GM19099 (cell line): ENCODE data around the gene ZGPAT.
A peak's percentile ranks its signal among the peaks of the same experiment; 100 is the strongest.

Experiments used
- POLR2A ChIP-seq: IDR thresholded peaks from 3 replicates; pipeline ENCODE4 v1.6.1; 2011; ENCODE audit warnings: low read depth; ENCODE audit not compliant: insufficient read length; ENCODE audit errors: extremely low read depth

ZGPAT gene

DNA sequence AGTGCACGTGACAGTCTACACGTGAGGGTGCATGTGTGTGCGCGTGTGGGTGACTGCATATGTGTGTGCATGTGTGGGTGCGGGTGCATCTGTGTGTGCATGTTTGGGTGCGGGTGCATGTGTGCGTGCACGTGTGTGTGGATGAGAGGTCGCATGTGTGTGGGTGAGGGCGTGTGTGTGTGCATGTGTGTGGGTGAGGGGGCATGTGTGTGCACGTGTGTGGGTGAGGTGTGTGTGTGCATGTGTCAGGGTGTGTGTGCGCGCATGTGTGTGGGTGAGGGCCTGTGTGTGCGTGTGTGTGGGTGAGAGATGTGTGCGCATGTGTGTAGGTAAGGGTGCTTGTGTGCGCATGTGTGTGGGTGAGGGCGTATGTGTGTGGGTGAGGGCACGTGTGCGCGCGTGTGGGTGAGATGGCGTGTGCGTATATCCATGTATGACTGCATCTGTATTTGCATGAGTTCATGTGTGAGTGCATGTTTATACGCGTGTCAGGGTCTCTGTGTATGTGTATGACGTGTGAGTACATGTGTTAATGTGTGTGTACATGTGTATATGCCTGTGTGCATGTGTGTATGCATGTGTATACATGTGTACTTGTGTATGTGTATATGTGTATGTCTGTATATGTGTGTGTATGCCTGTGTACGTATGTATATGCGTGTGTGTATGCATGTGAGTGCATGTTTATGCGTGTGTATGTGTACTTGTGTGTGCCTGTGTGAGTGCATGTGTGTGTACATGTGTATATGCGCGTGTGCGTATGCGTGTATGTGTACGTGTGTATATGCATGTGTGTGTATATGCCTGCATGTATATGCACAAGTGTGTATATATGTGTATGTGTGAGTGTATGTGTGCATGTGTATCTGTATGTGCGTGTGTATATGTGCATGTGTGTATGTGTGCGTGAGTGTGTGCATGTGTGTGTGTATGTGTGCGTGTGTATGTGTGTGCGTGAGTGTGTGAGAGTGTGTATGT lies 24.6 kb downstream of the ZGPAT start:
- peak; percentile 10 for TF ChIP-seq POLR2A

DNA sequence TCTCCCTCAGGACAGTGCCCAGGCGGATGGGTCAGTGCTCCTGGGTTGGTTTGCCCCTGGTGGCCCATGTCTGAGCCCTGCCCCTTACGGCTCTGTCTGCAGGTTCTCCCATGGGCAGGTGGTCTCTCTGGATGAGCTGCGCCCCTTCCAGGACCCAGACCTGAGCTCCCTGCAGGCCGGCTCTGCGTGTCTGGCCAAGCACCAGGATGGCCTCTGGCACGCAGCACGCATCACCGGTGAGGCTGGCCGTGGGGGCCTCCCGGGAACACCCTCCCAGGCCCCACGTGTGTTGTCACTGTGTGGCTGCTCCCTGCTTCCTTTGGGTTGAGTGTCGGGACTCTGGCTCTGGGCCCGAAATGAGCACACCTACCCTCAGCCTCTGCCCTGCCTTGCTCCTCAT lies 25.3 kb downstream of the ZGPAT start:
- TF ChIP-seq POLR2A: no peak

DNA sequence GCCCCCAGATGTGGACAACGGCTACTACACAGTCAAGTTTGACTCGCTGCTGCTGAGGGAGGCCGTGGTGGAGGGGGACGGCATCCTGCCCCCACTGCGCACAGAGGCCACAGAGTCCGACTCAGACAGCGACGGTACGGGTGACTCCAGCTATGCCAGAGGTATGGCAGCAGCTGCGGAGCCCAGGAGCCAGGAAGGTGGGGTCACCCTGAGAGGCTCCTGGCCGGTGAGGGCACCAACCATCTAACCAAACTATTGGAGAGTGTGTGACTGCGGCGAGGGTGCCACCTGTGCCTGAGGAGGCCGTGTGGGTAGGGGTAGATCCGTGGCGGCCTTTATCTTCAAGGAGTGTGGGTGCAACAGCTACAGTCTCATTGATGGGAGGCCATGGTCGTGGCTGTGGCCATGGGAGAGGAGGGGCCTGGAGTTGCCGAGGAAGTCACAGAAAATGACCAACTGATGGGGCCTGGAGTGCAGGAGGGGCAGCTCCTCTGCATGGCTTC lies 25.8 kb downstream of the ZGPAT start:
- no peak for TF ChIP-seq POLR2A

DNA sequence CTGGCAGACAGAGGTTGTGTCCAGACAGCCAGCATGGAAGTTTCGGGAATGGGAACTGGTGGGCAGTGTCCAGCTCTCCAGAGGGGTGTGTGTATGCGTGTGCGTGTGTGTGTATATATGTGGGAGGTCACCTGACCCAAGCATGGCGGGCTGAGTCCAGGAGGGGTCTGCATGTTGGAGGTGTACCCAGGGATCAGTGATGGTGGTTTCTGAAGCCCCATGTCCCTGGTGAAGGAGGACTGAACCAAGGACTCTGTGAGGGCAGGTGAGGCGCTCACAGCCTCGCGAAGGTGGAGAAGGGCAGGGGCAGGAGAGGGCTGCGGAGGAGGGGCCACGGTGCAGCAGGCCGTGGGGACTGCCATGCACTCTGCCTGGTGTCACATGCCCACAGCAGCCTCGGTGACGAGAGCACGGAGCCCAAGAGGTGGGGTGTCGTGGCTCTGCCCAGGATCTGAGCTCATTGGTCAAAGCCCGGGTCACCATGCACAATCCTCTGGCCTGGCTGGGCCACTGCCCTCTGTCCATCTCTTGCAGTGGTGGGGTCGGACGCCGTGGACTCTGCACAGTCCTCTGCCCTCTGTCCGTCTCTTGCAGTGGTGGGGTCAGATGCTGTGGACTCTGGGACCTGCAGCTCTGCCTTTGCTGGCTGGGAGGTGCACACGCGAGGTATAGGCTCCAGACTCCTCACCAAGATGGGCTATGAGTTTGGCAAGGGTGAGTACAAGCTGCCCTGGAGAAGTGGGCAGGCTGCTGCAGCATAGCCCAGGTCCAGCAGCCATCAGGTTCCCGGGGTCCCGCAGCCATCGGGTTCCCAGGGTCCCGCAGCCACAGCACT lies 26.5 kb downstream of the ZGPAT start:
- TF ChIP-seq POLR2A: no peak

DNA sequence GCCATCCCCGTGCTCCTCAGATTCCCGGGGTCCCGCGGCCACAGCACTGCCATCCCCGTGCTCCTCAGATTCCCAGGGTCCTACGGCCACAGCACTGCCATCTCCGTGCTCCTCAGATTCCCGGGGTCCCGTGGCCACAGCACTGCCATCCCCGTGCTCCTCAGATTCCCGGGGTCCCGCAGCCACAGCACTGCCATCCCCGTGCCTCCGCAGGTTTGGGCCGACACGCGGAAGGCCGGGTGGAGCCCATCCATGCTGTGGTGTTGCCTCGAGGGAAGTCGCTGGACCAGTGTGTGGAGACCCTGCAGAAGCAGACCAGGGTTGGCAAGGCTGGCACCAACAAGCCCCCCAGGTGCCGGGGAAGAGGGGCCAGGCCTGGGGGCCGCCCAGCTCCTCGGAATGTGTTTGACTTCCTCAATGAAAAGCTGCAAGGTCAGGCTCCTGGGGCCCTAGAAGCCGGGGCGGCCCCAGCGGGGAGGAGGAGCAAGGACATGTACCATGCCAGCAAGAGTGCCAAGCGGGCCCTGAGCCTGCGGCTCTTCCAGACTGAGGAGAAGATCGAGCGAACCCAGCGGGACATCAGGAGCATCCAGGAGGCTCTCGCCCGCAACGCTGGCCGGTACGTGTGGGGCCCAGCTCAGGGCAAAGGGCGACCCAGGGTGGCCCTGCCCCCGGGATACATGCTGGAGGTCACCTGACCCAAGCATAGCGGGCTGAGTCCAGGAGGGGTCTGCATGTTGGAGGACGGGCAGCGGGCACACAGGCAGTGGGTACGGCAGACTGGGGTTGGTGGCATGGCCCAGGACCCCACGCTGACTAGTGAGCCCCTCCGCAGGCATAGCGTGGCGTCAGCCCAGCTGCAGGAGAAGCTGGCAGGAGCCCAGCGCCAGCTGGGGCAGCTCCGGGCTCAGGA lies 27.4 kb downstream of the ZGPAT start:
- TF ChIP-seq POLR2A: no peak

DNA sequence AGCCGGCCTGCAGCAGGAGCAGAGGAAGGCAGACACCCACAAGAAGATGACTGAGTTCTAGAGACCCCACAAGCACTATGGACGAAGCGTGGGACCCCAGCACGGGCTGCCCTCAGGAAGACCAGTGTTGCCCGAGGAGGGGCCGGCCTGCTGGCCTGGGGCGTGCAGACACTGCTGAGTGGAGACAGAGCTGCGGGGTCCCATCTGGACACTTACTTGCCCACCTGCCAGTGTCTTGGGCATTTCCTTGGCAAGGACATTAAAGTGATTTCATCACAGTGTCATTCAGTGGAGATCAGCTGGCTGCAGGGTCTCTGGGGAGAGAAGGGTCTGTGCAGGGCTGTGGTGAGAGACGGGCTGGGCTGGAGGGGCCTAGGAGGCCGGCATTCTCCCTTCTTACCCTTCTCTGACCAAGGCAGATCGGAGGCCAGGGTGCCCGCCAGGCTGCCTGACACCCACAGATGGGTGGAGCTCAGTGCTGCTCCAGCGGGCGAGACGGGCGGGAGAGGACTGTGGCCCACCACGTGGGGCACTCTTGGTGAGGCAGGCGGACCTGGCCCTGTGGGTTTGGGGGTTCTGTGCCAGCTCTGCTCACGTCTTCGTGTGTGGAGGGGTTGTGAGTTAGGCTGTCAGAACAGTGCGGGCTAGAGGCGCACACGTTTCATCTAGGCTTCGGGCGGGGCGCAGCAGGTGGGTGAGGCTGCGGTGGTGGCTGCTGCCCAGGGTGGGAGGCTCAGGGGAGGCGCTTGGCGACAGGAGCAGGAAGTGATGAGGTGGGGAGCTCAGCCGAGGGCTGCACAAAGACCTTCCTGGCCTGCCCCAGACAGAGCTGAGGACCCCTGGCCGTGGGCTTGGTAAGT lies 28.2 kb downstream of the ZGPAT start, which contains the start of gene LIME1:
TSS of gene LIME1 (plus strand) at position 806 of the 860 bp plus-strand sequence. CDS start 886 bp downstream, outside the sequence.
- TF ChIP-seq POLR2A: no peak

DNA sequence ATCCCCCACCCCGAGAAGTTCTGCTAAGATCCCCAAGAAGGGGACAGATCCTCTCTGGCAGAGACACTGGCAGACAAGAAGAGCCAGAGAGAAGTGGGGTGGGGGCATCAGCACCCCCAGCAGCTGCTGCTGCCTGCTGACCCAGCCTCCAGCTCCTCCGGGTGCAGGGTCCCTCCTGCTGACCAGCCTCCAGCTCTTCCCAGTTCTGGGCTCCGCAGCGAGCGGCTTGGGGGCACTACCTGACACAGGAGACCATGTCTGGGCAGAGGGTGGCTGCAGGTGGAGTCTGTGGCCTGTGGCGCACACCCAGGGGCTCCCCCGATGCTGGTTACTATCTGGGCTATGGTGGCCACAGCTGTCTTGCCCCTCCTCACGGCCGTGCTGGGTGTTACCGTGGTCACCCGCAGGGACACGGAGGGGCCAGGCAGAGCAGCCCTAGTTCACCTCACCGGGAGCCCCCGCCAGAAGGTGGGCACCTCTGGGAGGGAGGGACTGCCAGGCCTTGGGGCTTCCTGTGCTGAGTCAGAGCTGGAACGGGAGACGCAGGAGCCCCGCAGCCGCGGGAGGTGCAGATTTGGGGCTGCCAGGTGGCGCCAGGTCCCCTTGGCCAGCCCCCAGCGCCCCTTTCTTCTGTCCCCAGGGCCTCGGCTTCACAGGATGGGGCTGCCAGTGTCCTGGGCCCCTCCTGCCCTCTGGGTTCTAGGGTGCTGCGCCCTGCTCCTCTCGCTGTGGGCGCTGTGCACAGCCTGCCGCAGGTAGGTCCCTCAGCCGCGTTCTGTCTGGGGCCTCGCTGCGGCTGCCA lies 29.3 kb downstream of the ZGPAT start:
- TF ChIP-seq POLR2A: peak; percentile 45

DNA sequence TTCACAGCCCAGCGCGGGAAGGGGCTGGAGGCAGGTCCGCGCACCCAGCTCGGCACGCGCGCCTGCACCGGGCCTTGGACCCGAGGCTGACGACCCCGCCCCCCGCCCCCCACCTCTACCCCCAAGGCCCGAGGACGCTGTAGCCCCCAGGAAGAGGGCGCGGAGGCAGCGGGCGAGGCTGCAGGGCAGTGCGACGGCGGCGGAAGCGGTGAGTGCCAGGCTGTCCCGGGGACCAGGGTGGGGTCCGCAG lies 29.8 kb downstream of the ZGPAT start:
- TF ChIP-seq POLR2A: no peak

DNA sequence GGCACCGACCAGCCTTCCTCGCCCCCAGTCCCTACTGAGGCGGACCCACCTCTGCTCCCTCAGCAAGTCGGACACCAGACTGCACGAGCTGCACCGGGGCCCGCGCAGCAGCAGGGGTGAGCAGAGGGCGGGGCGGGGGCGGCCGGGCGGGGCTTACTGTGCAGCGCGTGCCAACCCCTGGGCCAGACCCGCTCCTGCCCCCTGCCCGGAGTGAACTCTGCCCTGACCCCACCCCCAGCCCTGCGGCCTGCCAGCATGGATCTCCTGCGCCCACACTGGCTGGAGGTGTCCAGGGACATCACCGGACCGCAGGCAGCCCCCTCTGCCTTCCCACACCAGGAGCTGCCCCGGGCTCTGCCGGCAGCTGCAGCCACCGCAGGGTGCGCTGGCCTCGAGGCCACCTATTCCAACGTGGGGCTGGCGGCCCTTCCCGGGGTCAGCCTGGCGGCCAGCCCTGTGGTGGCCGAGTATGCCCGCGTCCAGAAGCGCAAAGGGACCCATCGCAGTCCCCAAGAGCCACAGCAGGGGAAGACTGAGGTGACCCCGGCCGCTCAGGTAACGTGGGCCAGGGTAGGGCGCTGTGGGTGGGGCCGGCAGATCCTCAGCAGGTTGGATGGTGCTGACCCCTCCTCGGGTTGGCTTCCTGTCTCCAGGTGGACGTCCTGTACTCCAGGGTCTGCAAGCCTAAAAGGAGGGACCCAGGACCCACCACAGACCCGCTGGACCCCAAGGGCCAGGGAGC lies 30.3 kb downstream of the ZGPAT start:
- TF ChIP-seq POLR2A: no peak

DNA sequence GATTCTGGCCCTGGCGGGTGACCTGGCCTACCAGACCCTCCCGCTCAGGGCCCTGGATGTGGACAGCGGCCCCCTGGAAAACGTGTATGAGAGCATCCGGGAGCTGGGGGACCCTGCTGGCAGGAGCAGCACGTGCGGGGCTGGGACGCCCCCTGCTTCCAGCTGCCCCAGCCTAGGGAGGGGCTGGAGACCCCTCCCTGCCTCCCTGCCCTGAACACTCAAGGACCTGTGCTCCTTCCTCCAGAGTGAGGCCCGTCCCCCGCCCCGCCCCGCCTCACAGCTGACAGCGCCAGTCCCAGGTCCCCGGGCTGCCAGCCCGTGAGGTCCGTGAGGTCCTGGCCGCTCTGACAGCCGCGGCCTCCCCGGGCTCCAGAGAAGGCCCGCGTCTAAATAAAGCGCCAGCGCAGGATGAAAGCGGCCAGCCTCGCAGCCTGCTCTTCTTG lies 30.9 kb downstream of the ZGPAT start:
- TF ChIP-seq POLR2A: no peak

DNA sequence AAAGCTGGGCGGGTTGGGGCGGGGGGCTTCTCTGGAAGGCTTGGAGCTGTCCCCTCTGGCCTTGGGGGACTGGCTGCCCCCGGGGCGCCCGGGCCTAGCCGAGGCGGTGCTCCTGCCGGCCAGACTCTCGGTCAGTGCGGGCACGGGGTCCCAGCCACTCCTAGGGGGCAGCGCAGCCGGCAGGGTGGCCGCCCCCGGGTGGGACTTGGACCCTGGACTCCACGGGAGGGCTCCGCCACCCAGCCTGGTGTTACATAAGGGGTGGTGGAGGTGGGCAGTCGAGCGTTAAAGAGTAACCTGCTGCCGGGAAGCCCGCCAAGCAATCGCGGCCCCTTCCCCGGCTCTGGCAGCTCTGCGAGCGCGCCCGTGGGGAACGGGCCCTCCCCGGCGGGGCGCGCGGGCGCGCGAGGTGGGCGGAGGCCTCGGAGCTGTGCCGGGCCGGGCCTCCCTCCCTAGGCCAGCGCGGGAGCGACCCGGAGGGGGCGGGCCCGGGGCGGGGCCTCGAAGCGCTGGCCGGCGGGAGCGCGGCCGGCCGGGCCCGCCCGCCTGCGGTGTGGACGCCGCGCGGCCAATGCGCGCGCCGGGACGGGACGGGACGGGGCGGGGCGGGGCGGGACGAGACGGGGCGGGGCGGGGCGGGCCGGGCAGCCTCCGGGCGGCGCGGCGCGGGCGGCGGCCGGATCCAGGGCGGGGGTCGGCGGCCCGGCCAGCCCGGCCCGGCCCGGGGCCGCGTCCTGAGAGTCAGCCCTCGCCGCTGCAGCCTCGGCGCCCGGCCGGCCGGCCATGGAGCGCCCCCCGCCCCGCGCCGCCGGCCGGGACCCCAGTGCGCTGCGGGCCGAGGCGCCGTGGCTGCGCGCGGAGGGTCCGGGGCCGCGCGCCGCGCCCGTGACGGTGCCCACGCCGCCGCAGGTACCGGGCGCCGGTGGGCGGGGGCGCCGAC lies 31.6 kb downstream of the ZGPAT start, which contains the start of gene SLC2A4RG:
TSS of gene SLC2A4RG (plus strand) at position 647 of the 940 bp plus-strand sequence. CDS start at position 784, 137 bp downstream.
- no peak for TF ChIP-seq POLR2A
